ENCODE data around the gene LDHB.
"Not testable (repeated sequence)": the region's sequence is repeated elsewhere in the genome, so short reads cannot be mapped to it uniquely, and the experiment has no call there.

Gene LDHB

DNA sequence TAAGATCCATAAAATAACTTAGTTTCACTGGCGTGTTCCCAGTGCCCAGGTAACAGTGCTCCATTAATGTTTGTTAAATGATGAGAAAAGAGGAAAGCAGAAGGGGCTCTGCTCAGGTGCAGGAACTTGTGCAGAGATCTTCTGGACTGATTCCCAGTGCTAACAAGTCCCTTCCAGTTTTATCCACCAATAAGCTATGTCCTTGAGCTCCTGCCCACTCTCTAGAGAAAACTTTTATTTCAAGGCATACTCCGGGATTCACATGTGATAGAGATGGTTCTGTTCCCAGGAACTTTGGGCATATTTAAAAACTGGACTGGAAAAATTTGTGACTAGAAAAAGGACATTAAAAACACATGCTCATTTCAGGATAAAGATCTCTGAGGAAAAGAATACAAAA lies 54.9 kb downstream of the LDHB start:
- no peak overlapping the region for H3K27ac ChIP-seq
- no peaks in the 10 kb centered on the region for H3K36me3 ChIP-seq (ENCODE audit: insufficient read depth)
- no peaks in the 10 kb centered on the region for H4K20me1 ChIP-seq (ENCODE audit: insufficient read depth)
- H2AFZ ChIP-seq (ENCODE audit: low read depth) = no peak overlapping the region
- H3K79me2 ChIP-seq (ENCODE audit: insufficient read depth, low read depth) = no peaks in the 10 kb centered on the region
- no peak overlapping the region for H3K4me2 ChIP-seq
- H3K9ac ChIP-seq = no peak overlapping the region
- no peaks in the 10 kb centered on the region for H3K4me1 ChIP-seq (ENCODE audit: low read depth, poor library complexity, severe bottlenecking)
- TF ChIP-seq, protein P1, sequence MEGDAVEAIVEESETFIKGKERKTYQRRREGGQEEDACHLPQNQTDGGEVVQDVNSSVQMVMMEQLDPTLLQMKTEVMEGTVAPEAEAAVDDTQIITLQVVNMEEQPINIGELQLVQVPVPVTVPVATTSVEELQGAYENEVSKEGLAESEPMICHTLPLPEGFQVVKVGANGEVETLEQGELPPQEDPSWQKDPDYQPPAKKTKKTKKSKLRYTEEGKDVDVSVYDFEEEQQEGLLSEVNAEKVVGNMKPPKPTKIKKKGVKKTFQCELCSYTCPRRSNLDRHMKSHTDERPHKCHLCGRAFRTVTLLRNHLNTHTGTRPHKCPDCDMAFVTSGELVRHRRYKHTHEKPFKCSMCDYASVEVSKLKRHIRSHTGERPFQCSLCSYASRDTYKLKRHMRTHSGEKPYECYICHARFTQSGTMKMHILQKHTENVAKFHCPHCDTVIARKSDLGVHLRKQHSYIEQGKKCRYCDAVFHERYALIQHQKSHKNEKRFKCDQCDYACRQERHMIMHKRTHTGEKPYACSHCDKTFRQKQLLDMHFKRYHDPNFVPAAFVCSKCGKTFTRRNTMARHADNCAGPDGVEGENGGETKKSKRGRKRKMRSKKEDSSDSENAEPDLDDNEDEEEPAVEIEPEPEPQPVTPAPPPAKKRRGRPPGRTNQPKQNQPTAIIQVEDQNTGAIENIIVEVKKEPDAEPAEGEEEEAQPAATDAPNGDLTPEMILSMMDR (conservative IDR thresholded peaks at IDR 0.05; ENCODE audit: low read depth, low read length) = no peak
- no peak overlapping the region for H3K4me3 ChIP-seq (IDR thresholded peaks at IDR 0.05; ENCODE audit: insufficient read depth, low read depth, low read length)
- H3K27me3 ChIP-seq (ENCODE audit: insufficient read depth, low read depth) = no peaks in the 10 kb centered on the region

DNA sequence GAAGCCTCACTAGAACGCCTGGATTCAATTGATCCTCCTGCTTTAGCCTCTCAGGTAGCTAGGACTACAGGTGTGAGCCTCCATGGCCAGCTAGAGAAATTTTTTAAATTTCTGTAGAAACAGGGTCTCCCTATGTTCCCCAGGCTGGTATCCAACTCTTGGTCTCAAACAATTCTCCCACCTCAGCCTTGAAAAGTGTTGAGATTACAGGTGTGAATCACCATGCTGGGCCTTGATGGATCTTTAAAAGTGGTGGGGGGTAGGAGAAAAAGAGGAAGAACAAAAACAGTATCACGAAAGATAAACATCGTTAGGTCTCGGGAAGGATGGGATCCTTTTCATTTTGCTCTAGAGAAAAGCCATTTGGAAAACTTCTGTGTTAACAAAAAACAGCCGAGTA lies 57.4 kb downstream of the LDHB start:
- TF ChIP-seq, protein P1 (conservative IDR thresholded peaks at IDR 0.05; ENCODE audit: low read depth, low read length) = no peak
- Histone ChIP-seq H3K27me3 (ENCODE audit: insufficient read depth, low read depth) (no peaks in the 10 kb centered on the region), H3K4me2 (no peak overlapping the region), H4K20me1 (ENCODE audit: insufficient read depth) (no peaks in the 10 kb centered on the region), H2AFZ (ENCODE audit: low read depth) (no peak overlapping the region), H3K79me2 (ENCODE audit: insufficient read depth, low read depth) (no peaks in the 10 kb centered on the region), H3K27ac (no peak overlapping the region), H3K4me3 (IDR thresholded peaks at IDR 0.05; ENCODE audit: insufficient read depth, low read depth, low read length) (no peak overlapping the region), H3K36me3 (ENCODE audit: insufficient read depth) (no peaks in the 10 kb centered on the region), H3K9ac (no peak overlapping the region), H3K4me1 (ENCODE audit: low read depth, poor library complexity, severe bottlenecking) (no peaks in the 10 kb centered on the region)

DNA sequence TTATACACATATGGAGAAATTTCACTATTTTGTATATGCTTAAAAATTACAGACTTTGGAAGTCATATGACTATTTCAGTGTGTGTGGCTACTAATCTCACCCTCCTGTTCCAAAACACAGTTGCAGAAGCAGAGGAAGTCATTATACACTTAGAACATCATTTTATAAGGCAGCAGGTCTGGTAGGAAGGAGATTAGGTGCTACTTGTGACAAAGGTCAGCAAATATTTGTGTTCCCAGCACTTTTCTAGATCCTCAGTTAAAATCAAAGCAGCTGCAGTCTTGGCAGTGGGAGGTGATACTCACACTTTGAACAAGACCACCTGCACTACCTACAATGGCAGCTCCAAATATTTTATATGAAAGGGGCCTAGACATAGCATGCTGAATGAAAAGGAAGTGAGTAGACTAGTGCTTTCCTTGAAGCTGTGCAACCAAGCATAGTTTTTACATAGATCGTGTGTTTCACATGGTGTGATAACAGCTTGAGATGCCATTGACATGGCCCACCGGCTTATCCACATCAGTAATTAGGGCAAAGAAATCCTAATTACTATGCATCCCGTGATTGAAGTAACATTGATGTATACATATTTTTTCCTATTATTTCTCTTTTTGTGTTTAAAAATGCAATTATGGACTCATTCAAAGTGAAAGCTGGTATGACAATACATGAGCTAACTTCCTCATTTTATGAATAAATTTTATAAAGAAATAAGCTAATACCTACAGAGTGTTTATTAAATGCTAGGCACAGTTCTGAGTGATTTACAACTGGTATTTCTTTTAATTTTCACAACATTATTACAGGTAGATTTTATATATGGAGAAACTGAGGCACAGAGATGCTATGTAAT lies 58.3 kb downstream of the LDHB start:
- no peaks in the 10 kb centered on the region for H3K4me1 ChIP-seq (ENCODE audit: low read depth, poor library complexity, severe bottlenecking)
- TF ChIP-seq, protein P1 (conservative IDR thresholded peaks at IDR 0.05; ENCODE audit: low read depth, low read length) = no peak
- H2AFZ ChIP-seq (ENCODE audit: low read depth) = no peak overlapping the region
- H4K20me1 ChIP-seq (ENCODE audit: insufficient read depth) = no peaks in the 10 kb centered on the region
- H3K36me3 ChIP-seq (ENCODE audit: insufficient read depth) = no peaks in the 10 kb centered on the region
- H3K27me3 ChIP-seq (ENCODE audit: insufficient read depth, low read depth) = no peaks in the 10 kb centered on the region
- H3K9ac ChIP-seq = no peak overlapping the region
- H3K79me2 ChIP-seq (ENCODE audit: insufficient read depth, low read depth) = no peaks in the 10 kb centered on the region
- H3K4me3 ChIP-seq (IDR thresholded peaks at IDR 0.05; ENCODE audit: insufficient read depth, low read depth, low read length) = no peak overlapping the region
- H3K4me2 ChIP-seq = no peak overlapping the region
- no peak overlapping the region for H3K27ac ChIP-seq

DNA sequence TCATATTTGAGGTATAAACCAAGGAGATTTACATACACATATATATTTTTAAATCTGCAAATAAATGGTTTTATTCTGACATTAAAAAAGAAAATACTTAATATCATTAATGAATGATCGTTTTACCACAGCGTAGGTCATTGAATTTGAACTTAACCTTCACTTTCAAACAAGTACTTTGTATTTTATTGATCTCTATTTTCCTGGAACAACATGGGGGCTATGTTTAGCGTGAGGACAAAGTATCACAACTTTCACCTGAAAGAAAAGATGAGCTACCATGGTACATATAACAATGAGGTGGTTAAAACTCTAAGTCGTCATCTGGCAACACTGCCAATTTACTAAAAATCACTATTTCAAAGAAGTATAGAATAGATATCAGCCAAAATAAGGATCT lies 59.0 kb downstream of the LDHB start:
- Histone ChIP-seq H4K20me1 (ENCODE audit: insufficient read depth) (no peaks in the 10 kb centered on the region), H3K4me2 (no peak overlapping the region), H3K27me3 (ENCODE audit: insufficient read depth, low read depth) (no peaks in the 10 kb centered on the region), H2AFZ (ENCODE audit: low read depth) (no peak overlapping the region), H3K27ac (no peak overlapping the region), H3K79me2 (ENCODE audit: insufficient read depth, low read depth) (no peaks in the 10 kb centered on the region), H3K9ac (no peak overlapping the region), H3K36me3 (ENCODE audit: insufficient read depth) (no peaks in the 10 kb centered on the region), H3K4me1 (ENCODE audit: low read depth, poor library complexity, severe bottlenecking) (no peaks in the 10 kb centered on the region), H3K4me3 (IDR thresholded peaks at IDR 0.05; ENCODE audit: insufficient read depth, low read depth, low read length) (no peak overlapping the region)
- TF ChIP-seq, protein P1 (conservative IDR thresholded peaks at IDR 0.05; ENCODE audit: low read depth, low read length) = no peak

DNA sequence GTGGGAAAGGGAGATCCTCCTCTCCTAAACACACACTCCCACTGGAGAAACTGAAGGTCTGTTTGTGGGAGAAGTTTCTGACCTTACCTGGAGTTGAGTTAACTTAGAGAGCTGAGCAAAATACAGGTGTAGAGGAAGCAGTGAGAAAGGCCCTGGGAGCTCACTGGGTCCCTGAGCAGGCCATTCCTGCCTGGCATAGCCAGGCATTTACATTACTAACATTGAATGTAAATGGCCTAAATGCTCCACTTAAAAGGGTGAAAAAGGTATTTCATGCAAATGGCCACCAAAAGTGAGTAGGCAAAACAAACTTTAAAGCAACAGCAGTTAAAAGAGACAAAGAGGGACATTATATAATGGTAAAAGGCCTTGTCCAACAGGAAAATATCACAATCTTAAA lies 62.3 kb downstream of the LDHB start:
- H3K9ac ChIP-seq; H3K27me3 ChIP-seq (ENCODE audit: insufficient read depth, low read depth); H4K20me1 ChIP-seq (ENCODE audit: insufficient read depth); H3K4me3 ChIP-seq (IDR thresholded peaks at IDR 0.05; ENCODE audit: insufficient read depth, low read depth, low read length); H3K36me3 ChIP-seq (ENCODE audit: insufficient read depth); H3K4me1 ChIP-seq (ENCODE audit: low read depth, poor library complexity, severe bottlenecking); H2AFZ ChIP-seq (ENCODE audit: low read depth); H3K79me2 ChIP-seq (ENCODE audit: insufficient read depth, low read depth); H3K27ac ChIP-seq; H3K4me2 ChIP-seq: not testable (repeated sequence)
